ENCODE measurements around the gene LAMB1.

DNA sequence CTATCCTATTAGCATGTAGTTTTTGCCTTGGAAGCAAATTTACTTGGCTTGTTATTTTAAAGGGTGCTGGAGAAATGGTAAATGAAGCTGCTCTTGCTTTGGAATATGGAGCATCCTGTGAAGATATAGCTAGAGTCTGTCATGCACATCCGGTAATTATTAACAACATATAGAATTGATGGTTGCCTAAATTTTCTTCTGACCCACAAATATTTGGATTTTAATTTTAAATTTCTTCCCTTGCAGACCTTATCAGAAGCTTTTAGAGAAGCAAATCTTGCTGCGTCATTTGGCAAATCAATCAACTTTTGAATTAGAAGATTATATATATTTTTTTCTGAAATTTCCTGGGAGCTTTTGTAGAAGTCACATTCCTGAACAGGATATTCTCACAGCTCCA lies 84.0 kb downstream of the LAMB1 start:
- no peak for TF ChIP-seq SIN3A (IDR thresholded peaks at IDR 0.05; ENCODE audit: low read depth)
- TF ChIP-seq CTCF (IDR thresholded peaks at IDR 0.05 in 2 of 3, conservative IDR thresholded peaks at IDR 0.05 in 1 of 3; ENCODE audit: borderline replicate concordance in 1 of 3, insufficient read depth in 1 of 3, low read depth in 2 of 3, low read length in 2 of 3) = no peak

All from HCT116 (cell line).